A549 (cell line): ENCODE measurements around the gene MTOR.

Source experiments
- CBX2 ChIP-seq: fragments of 200-600 bp; sonication (generic); IDR thresholded peaks from 2 replicates; pipeline ENCODE4 v1.6.1; 2016; ENCODE audit warnings: low read depth, mild to moderate bottlenecking, borderline replicate concordance
- CTCF ChIP-seq: fragments of >200 bp; sonication (Bioruptor Twin); formaldehyde crosslinking; IDR thresholded peaks from 3 replicates; pipeline ENCODE4 v1.5.1; 2016
- MAX ChIP-seq: IDR thresholded peaks from 2 replicates; pipeline ENCODE4 v1.6.1; 2012
- MYC ChIP-seq: IDR thresholded peaks from 2 replicates; pipeline ENCODE4 v1.6.1; 2012; ENCODE audit warnings: mild to moderate bottlenecking, inconsistent platforms, low read length, improper control_type of control experiment, borderline replicate concordance

GRCh38 chr1:11175461-11175860 is 86.9 kb downstream of the MTOR start:
- TF ChIP-seq CBX2 = no peak
- TF ChIP-seq MAX = no peak
- TF ChIP-seq CTCF = no peak
- no peak for TF ChIP-seq MYC
